Endothelial cell of umbilical vein (primary cell): ENCODE data around the gene C8A. TPM values are rescaled to one million over a fixed set of nuclear protein-coding genes. Genes with fewer than 3 reads are reported as not detected.

ENCODE experiments used
- BruUV-seq: library from RNA; stranded (reverse); fragments of 400-500 nt; replicated peaks from 2 replicates; lab custom pipeline; 2021; lab: Mats Ljungman, UMichigan
- CTCF ChIA-PET: fragments of 300-600, 350-600 bp; sonication (Branson Sonifier 250); formaldehyde crosslinking; loops from one replicate; lab custom pipeline; 2021; ENCODE audit warnings: antibody characterized with exemption, inconsistent platforms; lab: Charles Lee
- POLR2A ChIA-PET: fragments of 300-600, 350-600 bp; sonication (Branson Sonifier 250); formaldehyde crosslinking; loops from one replicate; lab custom pipeline; 2021; ENCODE audit warnings: antibody characterized with exemption, inconsistent platforms; lab: Charles Lee
- DNase-seq: peaks from one replicate; pipeline ENCODE4 v3.0.0-alpha.2; 2011; ENCODE audit warnings: low read depth, low spot score
- FAIRE-seq: peaks from 2 replicates; lab custom pipeline; 2011; peaks lifted over from hg19 to GRCh38; lab: Jason Lieb, UNC
- H2AFZ ChIP-seq: 2 replicates; pipeline ENCODE4 v1.6.0; 2012; ENCODE audit warnings: low read depth, low read length, control low read depth, inconsistent platforms
- H3K27ac ChIP-seq: 2 replicates; pipeline ENCODE4 v1.5.1; 2011; ENCODE audit warnings: low read depth, mild to moderate bottlenecking, control low read depth, low read length, moderate library complexity; ENCODE audit not compliant: insufficient read depth
- H3K27me3 ChIP-seq, 2 experiments: 2 replicates each; pipeline versions ENCODE4 v1.6.0 to v1.6.1; 2011; ENCODE audit warnings: low read length in 2 of 2, mixed read lengths in 1 of 2; ENCODE audit not compliant: control insufficient read depth in 2 of 2, insufficient read depth in 2 of 2
- H3K36me3 ChIP-seq, 2 experiments: 2 replicates in 1 of 2; 3 replicates in 1 of 2; pipeline ENCODE4 v1.5.1; 2011; ENCODE audit warnings: low read length in 2 of 2, mild to moderate bottlenecking in 1 of 2, moderate library complexity in 1 of 2; ENCODE audit not compliant: control insufficient read depth in 2 of 2, insufficient read depth in 2 of 2; ENCODE audit errors: extremely low read depth in 1 of 2
- H3K4me1 ChIP-seq: 3 replicates; pipeline ENCODE4 v1.5.1; 2011; ENCODE audit warnings: mild to moderate bottlenecking, low read length; ENCODE audit not compliant: control insufficient read depth, insufficient read depth; ENCODE audit errors: extremely low read depth
- H3K4me2 ChIP-seq: 2 replicates; pipeline ENCODE4 v1.6.1; 2011; ENCODE audit warnings: low read length, control low read depth, mixed read lengths; ENCODE audit not compliant: insufficient read depth
- H3K4me3 ChIP-seq, 3 experiments: fragments of 200-600 bp in 1 of 3; sonication (generic), shearing (Covaris generic) in 1 of 3; replicated peaks in 1 of 3; 2 replicates each; pipeline ENCODE4 v1.5.1; 2011 to 2016; ENCODE audit warnings: control low read depth in 3 of 3, low read length in 3 of 3, mild to moderate bottlenecking in 2 of 3, inconsistent platforms in 1 of 3, low read depth in 1 of 3, moderate library complexity in 1 of 3; ENCODE audit not compliant: insufficient read depth in 1 of 3
- H3K79me2 ChIP-seq: 2 replicates; pipeline ENCODE4 v1.6.0; 2012; ENCODE audit warnings: low read length, inconsistent platforms; ENCODE audit not compliant: control insufficient read depth, insufficient read depth
- H3K9ac ChIP-seq: replicated peaks from 2 replicates; pipeline ENCODE3; 2011; ENCODE audit warnings: low read length, control low read depth; ENCODE audit not compliant: insufficient read depth; ENCODE audit errors: extremely low read depth
- H3K9me1 ChIP-seq: replicated peaks from 3 replicates; pipeline ENCODE4 v1.6.0; 2011; ENCODE audit warnings: mild to moderate bottlenecking, low read length; ENCODE audit not compliant: control insufficient read depth, insufficient read depth; ENCODE audit errors: extremely low read depth
- H3K9me3 ChIP-seq: replicated peaks from 2 replicates; pipeline ENCODE4 v1.5.1; 2012; ENCODE audit warnings: low read length, inconsistent platforms; ENCODE audit not compliant: control insufficient read depth, insufficient read depth
- H4K20me1 ChIP-seq: replicated peaks from 2 replicates; pipeline ENCODE3; 2011; ENCODE audit warnings: mild to moderate bottlenecking, low read length; ENCODE audit not compliant: control insufficient read depth, insufficient read depth; ENCODE audit errors: extremely low read depth
- CTCF ChIP-seq, 2 donors: IDR thresholded peaks; 1 replicate in 1 of 2; 2 replicates in 1 of 2; pipeline ENCODE4 v1.5.1; 2011; ENCODE audit warnings: low read length in 2 of 2, mild to moderate bottlenecking in 2 of 2, moderate library complexity in 2 of 2, control low read depth in 1 of 2, inconsistent platforms in 1 of 2, low read depth in 1 of 2; ENCODE audit not compliant: insufficient read depth in 1 of 2; ENCODE audit errors: extremely low read depth in 1 of 2
- EZH2 ChIP-seq: IDR thresholded peaks from 2 replicates; pipeline ENCODE4 v1.6.1; 2012; ENCODE audit warnings: borderline replicate concordance, low read depth, mild to moderate bottlenecking, moderate library complexity, low read length, inconsistent platforms; ENCODE audit not compliant: severe bottlenecking
- FOS ChIP-seq: IDR thresholded peaks from 2 replicates; pipeline ENCODE4 v1.6.1; 2011; ENCODE audit warnings: mild to moderate bottlenecking, low read length, moderate library complexity, borderline replicate concordance; ENCODE audit not compliant: insufficient read depth
- GATA2 ChIP-seq: IDR thresholded peaks from 2 replicates; pipeline ENCODE4 v1.7.0; 2011; ENCODE audit warnings: low read depth, mild to moderate bottlenecking, moderate library complexity, mixed read lengths, low read length; ENCODE audit not compliant: insufficient read length, insufficient read depth
- JUN ChIP-seq: IDR thresholded peaks from 2 replicates; pipeline ENCODE4 v1.6.1; 2011; ENCODE audit warnings: borderline replicate concordance, low read depth; ENCODE audit not compliant: insufficient read length, insufficient read depth
- MAX ChIP-seq: IDR thresholded peaks from 2 replicates; pipeline ENCODE4 v1.6.1; 2011; ENCODE audit not compliant: insufficient read depth, insufficient read length
- MYC ChIP-seq: IDR thresholded peaks from one replicate; pipeline ENCODE4 v1.6.1; 2011; ENCODE audit warnings: mild to moderate bottlenecking, low read depth, low read length
- POLR2A ChIP-seq: IDR thresholded peaks from 2 replicates; pipeline ENCODE4 v1.6.1; 2012; ENCODE audit warnings: low read depth, mild to moderate bottlenecking, control low read depth, low read length
- POLR2AphosphoS5 ChIP-seq: IDR thresholded peaks from 2 replicates; pipeline ENCODE4 v1.6.1; 2012; ENCODE audit warnings: low read depth, mild to moderate bottlenecking, control low read depth, low read length, moderate library complexity; ENCODE audit not compliant: insufficient read depth
- dilution Hi-C: fragments of 300-500 bp; cut with MboI; formaldehyde crosslinking; loops from one replicate; pipeline ENCODE4 v1.15.0; 2019; ENCODE audit warnings: low sequenced_read_pairs; ENCODE audit not compliant: extremely low pct_ligation_motif_present
- intact Hi-C: fragments of 100-400 bp; cut with micrococcal nuclease; formaldehyde crosslinking; loops from one replicate; pipeline ENCODE4 v1.10.0; 2022
- polyA plus RNA-seq, 4 experiments: library from polyadenylated mRNA; depleted of rRNA in 3 of 4; stranded (reverse) in 3 of 4; unstranded in 1 of 4; fragments of >200 nt; gene quantifications; 2 replicates each; pipeline versions ENCODE4 v1.2.1 to v1.2.3, GENCODE V29; 2011 to 2012; ENCODE audit warnings: missing spikeins in 1 of 4
- total RNA-seq: library from RNA; stranded (reverse); gene quantifications from 2 replicates; pipeline ENCODE4 v1.2.3, GENCODE V29; 2021

C8A gene
- total and polyA plus RNA-seq, 2 donors (not counting 3 experiments of a cell fraction or from before 2014, with no cell fraction given) = not detected

- no peak within 1 kb of the TSS for H2AFZ ChIP-seq
- FAIRE-seq (no peak), DNase-seq (no peak)
- no peaks in the 10 kb centered on the region for H3K27me3 ChIP-seq
- H3K9ac ChIP-seq = no peak within 1 kb of the TSS
- no peaks in the 10 kb centered on the region for H3K9me1 ChIP-seq
- TF ChIP-seq GATA2 (no peak), FOS (no peak), POLR2A (no peak), POLR2AphosphoS5 (no peak), MAX (no peak), JUN (no peak), EZH2 (no peak), CTCF (IDR thresholded peaks at IDR 0.05; ENCODE audit: extremely low read depth in 1 of 2, insufficient read depth in 1 of 2, low read depth in 1 of 2, low read length in 2 of 2) (no peak), MYC (no peak)
- H3K4me3 ChIP-seq = no peak within 1 kb of the TSS
- ChIA-PET POLR2A (no interaction called here), CTCF (interaction anchor here (1.4 to 3.2 kb wide), 4 partner anchors 13 to 235 kb away, joined by 5 to 20 read pairs (median 7); no protein-coding TSS in a partner anchor)
- H3K4me2 ChIP-seq = no peak within 1 kb of the TSS
- no peaks in the 10 kb centered on the region for H3K4me1 ChIP-seq
- H4K20me1 ChIP-seq = no peaks in the 10 kb centered on the region
- H3K79me2 ChIP-seq = no peaks in the 10 kb centered on the region
- BruUV-seq = no TSS peak
- H3K9me3 ChIP-seq = no peaks in the 10 kb centered on the region
- H3K27ac ChIP-seq = no peak within 1 kb of the TSS
- intact Hi-C loops (no loop called here), dilution Hi-C loops (no loop called here)
- H3K36me3 ChIP-seq = no peaks in the 10 kb centered on the region
These were observed 35.2 kb upstream of the C8A start, which contains the start of gene FYB2 for GRCh38 chr1:56819387-56819899. TSS of gene FYB2 (minus strand) at chr1:56819404. CDS start at chr1:56819290, 114 bp downstream.
